ENCODE measurements around the gene GOLPH3L. TPM values are rescaled to one million over a fixed set of nuclear protein-coding genes. Genes with fewer than 3 reads are reported as not detected.
"Not testable (repeated sequence)": the region's sequence is repeated elsewhere in the genome, so short reads cannot be mapped to it uniquely, and the experiment has no call there.

The GOLPH3L gene
- total and polyA plus RNA-seq, 12 donors: 6.7 to 98.3 (median 24.6) TPM

GRCh38 chr1:150650193-150650592, 46.8 kb downstream of the GOLPH3L start:
- intact Hi-C loops (cut with DNase I): no loop called here
- Histone ChIP-seq H3K4me1 (replicated peaks in 1 of 2) (peaks cover 9 to 13% of the 10 kb centered on the region in 2 donors), H3K27me3 (no peaks in the 10 kb centered on the region), H3K27ac (peak overlapping the region in 2 of 5 donors; percentile 48 to 58), H3K4me3 (no peak overlapping the region), H3K36me3 (replicated peaks in 1 of 2) (peaks cover 0 to 25% of the 10 kb centered on the region in 2 donors), H3K9me3 (replicated peaks in 1 of 3) (no peaks in the 10 kb centered on the region)
- WGBS, 4 donors: 57 to 74% (median 74%) methylated on average over 1 of the region's 1 CpG; no CpG with 5 or more reads in 1 of the 4 donors
- TF ChIP-seq POLR2A (IDR thresholded peaks at IDR 0.05) (no peak), CTCF (IDR thresholded peaks at IDR 0.05) (no peak)
- DNase-seq: peak in 2 of 7 donors; percentile 20 to 48

- Histone ChIP-seq H3K27me3 (no peaks in the 10 kb centered on the region), H3K4me3 (no peak overlapping the region), H3K9me3 (replicated peaks in 1 of 3) (no peaks in the 10 kb centered on the region), H3K27ac (peak overlapping the region in 1 of 5 donors; percentile 48), H3K36me3 (replicated peaks in 1 of 2) (peaks cover 0 to 25% of the 10 kb centered on the region in 2 donors), H3K4me1 (replicated peaks in 1 of 2) (peaks cover 9 to 13% of the 10 kb centered on the region in 2 donors)
- 85 to 93% (median 87%) methylated on average over 5 of the region's 5 CpGs for WGBS, 4 donors
- no peak for DNase-seq
- intact Hi-C loops (cut with DNase I): no loop called here
- TF ChIP-seq CTCF (IDR thresholded peaks at IDR 0.05): no peak
- TF ChIP-seq POLR2A (IDR thresholded peaks at IDR 0.05): no peak
These were observed 47.4 kb downstream of the GOLPH3L start for GRCh38 chr1:150649441-150650075.

GRCh38 chr1:150642296-150642695, 54.7 kb downstream of the GOLPH3L start:
- TF ChIP-seq CTCF (IDR thresholded peaks at IDR 0.05) (no peak), POLR2A (IDR thresholded peaks at IDR 0.05) (no peak)
- H3K9me3 ChIP-seq (replicated peaks in 1 of 3): no peaks in the 10 kb centered on the region
- no peak for DNase-seq
- H3K4me3 ChIP-seq: no peak overlapping the region
- peaks cover 0 to 6% of the 10 kb centered on the region in 2 donors for H3K36me3 ChIP-seq (replicated peaks in 1 of 2)
- intact Hi-C loops (cut with DNase I): no loop called here
- H3K4me1 ChIP-seq (replicated peaks in 1 of 2): no peaks in the 10 kb centered on the region
- WGBS, 4 donors: 84 to 91% (median 86%) methylated on average over 4 of the region's 4 CpGs
- no peaks in the 10 kb centered on the region for H3K27me3 ChIP-seq
- H3K27ac ChIP-seq: no peak overlapping the region

GRCh38 chr1:150641126-150641815, 55.7 kb downstream of the GOLPH3L start:
- H3K4me3 ChIP-seq; intact Hi-C loops (cut with DNase I); H3K4me1 ChIP-seq (replicated peaks in 1 of 2); H3K27ac ChIP-seq; DNase-seq; H3K9me3 ChIP-seq (replicated peaks in 1 of 3); H3K27me3 ChIP-seq; H3K36me3 ChIP-seq (replicated peaks in 1 of 2): not testable (repeated sequence)
- WGBS, 4 donors: 86 to 91% (median 89%) methylated on average over 9 of the region's 9 CpGs

- H3K27me3 ChIP-seq; DNase-seq; H3K4me3 ChIP-seq; H3K27ac ChIP-seq; H3K9me3 ChIP-seq (replicated peaks in 1 of 3); intact Hi-C loops (cut with DNase I); H3K4me1 ChIP-seq (replicated peaks in 1 of 2); H3K36me3 ChIP-seq (replicated peaks in 1 of 2): not testable (repeated sequence)
- WGBS, 4 donors: 90 to 97% (median 94%) methylated on average over 6 of the region's 6 CpGs
These were observed 58.5 kb downstream of the GOLPH3L start for GRCh38 chr1:150638430-150638829.

GRCh38 chr1:150634839-150635622, 61.9 kb downstream of the GOLPH3L start:
- H3K27me3 ChIP-seq; H3K9me3 ChIP-seq (replicated peaks in 1 of 3); H3K4me3 ChIP-seq; intact Hi-C loops (cut with DNase I); DNase-seq; H3K4me1 ChIP-seq (replicated peaks in 1 of 2); H3K27ac ChIP-seq; H3K36me3 ChIP-seq (replicated peaks in 1 of 2): not testable (repeated sequence)
- WGBS, 4 donors: 74 to 80% (median 76%) methylated on average over 14 to 17 of the region's 17 CpGs
